HepG2 (cell line): Measurements from ENCODE around the gene MGAT4D. TPM values are rescaled to one million over a fixed set of nuclear protein-coding genes. Genes with fewer than 3 reads are reported as not detected.

Experiments used
- ARNT ChIP-seq: fragments of 450-650 bp; IDR thresholded peaks from 2 replicates; pipeline ENCODE4 v1.6.1; 2017
- ASH2L ChIP-seq: fragments of 300-600, 200-600 bp; sonication (generic); IDR thresholded peaks from 2 replicates; pipeline ENCODE4 v1.7.0; 2017; ENCODE audit warnings: low read depth, mild to moderate bottlenecking, moderate library complexity, mixed read lengths, low read length; ENCODE audit not compliant: insufficient read length
- ATF7-NPFF ChIP-seq: sonication (generic); formaldehyde crosslinking; IDR thresholded peaks from 2 replicates; pipeline ENCODE4 v1.8.1; 2023; ENCODE audit warnings: mild to moderate bottlenecking, low read depth, missing genetic modification reagents, moderate library complexity
- CBX5 ChIP-seq: sonication (generic); formaldehyde crosslinking; IDR thresholded peaks from 2 replicates; pipeline ENCODE4 v1.4.0; 2020; ENCODE audit warnings: missing genetic modification reagents, borderline replicate concordance
- CHCHD3 ChIP-seq: sonication (generic); formaldehyde crosslinking; IDR thresholded peaks from 2 replicates; pipeline ENCODE4 v1.8.0; 2022; ENCODE audit warnings: mild to moderate bottlenecking, missing genetic modification reagents, moderate library complexity
- GATAD1 ChIP-seq: IDR thresholded peaks from 2 replicates; pipeline ENCODE4 v1.6.1; 2016; ENCODE audit warnings: missing genetic modification reagents, missing compliant biosample characterization
- GLI4 ChIP-seq: sonication (generic); formaldehyde crosslinking; IDR thresholded peaks from 2 replicates; pipeline ENCODE4 v1.5.1; 2020; ENCODE audit warnings: missing genetic modification reagents, mild to moderate bottlenecking, moderate library complexity, borderline replicate concordance
- HCFC1 ChIP-seq: fragments of 150-350 bp; IDR thresholded peaks from 2 replicates; pipeline ENCODE4 v1.6.1; 2014; ENCODE audit warnings: low read depth, low read length
- HNRNPUL1 ChIP-seq: fragments of 200-400 bp; formaldehyde crosslinking; IDR thresholded peaks from 2 replicates; pipeline ENCODE4 v1.6.1; 2017; ENCODE audit warnings: low read depth, mild to moderate bottlenecking, low read length, moderate library complexity
- ISL2 ChIP-seq: sonication (generic); formaldehyde crosslinking; IDR thresholded peaks from 2 replicates; pipeline ENCODE4 v1.5.0; 2020; ENCODE audit warnings: missing genetic modification reagents
- KDM1A ChIP-seq: IDR thresholded peaks from 2 replicates; pipeline ENCODE4 v1.6.1; 2016; ENCODE audit warnings: missing compliant biosample characterization
- KDM6A ChIP-seq: IDR thresholded peaks from 2 replicates; pipeline ENCODE4 v1.6.1; 2016; ENCODE audit warnings: low read depth
- KLF6 ChIP-seq: IDR thresholded peaks from 2 replicates; pipeline ENCODE4 v1.8.0; 2016; ENCODE audit warnings: missing biosample characterization, missing genetic modification reagents
- NFYC ChIP-seq: IDR thresholded peaks from 2 replicates; pipeline ENCODE4 v1.6.1; 2016; ENCODE audit warnings: missing genetic modification reagents, missing compliant biosample characterization
- RBAK ChIP-seq: sonication (generic); formaldehyde crosslinking; IDR thresholded peaks from 2 replicates; pipeline ENCODE4 v1.5.1; 2020; ENCODE audit warnings: mild to moderate bottlenecking, missing genetic modification reagents
- SIX4 ChIP-seq: sonication (generic); formaldehyde crosslinking; IDR thresholded peaks from 2 replicates; pipeline ENCODE4 v1.4.0; 2020; ENCODE audit warnings: missing genetic modification reagents
- SMC3 ChIP-seq: IDR thresholded peaks from 2 replicates; pipeline ENCODE4 v1.6.1; 2011; ENCODE audit warnings: low read length, improper control_type of control experiment
- SOX5 ChIP-seq: IDR thresholded peaks from 2 replicates; pipeline ENCODE4 v1.6.1; 2016; ENCODE audit warnings: borderline replicate concordance
- TBX3 ChIP-seq: fragments of 450-650 bp; IDR thresholded peaks from 2 replicates; pipeline ENCODE4 v1.6.1; 2017; ENCODE audit warnings: antibody characterized with exemption, mild to moderate bottlenecking, inconsistent platforms, borderline replicate concordance
- THAP11 ChIP-seq: IDR thresholded peaks from 2 replicates; pipeline ENCODE4 v1.6.1; 2016; ENCODE audit warnings: missing biosample characterization, missing genetic modification reagents
- ZBTB39 ChIP-seq: sonication (generic); formaldehyde crosslinking; IDR thresholded peaks from 2 replicates; pipeline ENCODE4 v1.5.0; 2020; ENCODE audit warnings: missing genetic modification reagents
- ZFX ChIP-seq: sonication (generic); formaldehyde crosslinking; IDR thresholded peaks from 2 replicates; pipeline ENCODE4 v1.4.0; 2020; ENCODE audit warnings: mild to moderate bottlenecking, low read depth, missing genetic modification reagents, moderate library complexity
- ZNF263 ChIP-seq: sonication (generic); formaldehyde crosslinking; IDR thresholded peaks from 2 replicates; pipeline ENCODE4 v1.4.0; 2020; ENCODE audit warnings: missing genetic modification reagents
- ZNF33B ChIP-seq: sonication (generic); formaldehyde crosslinking; IDR thresholded peaks from 2 replicates; pipeline ENCODE4 v1.5.1; 2020; ENCODE audit warnings: mild to moderate bottlenecking, missing genetic modification reagents
- ZNF563 ChIP-seq: sonication (generic); formaldehyde crosslinking; IDR thresholded peaks from 2 replicates; pipeline ENCODE4 v1.8.0; 2022; ENCODE audit warnings: mild to moderate bottlenecking, moderate library complexity, missing genetic modification reagents
- ZNF878 ChIP-seq: sonication (generic); formaldehyde crosslinking; IDR thresholded peaks from 2 replicates; pipeline ENCODE4 v1.8.1; 2023; ENCODE audit warnings: mild to moderate bottlenecking, missing genetic modification reagents, moderate library complexity
- polyA plus RNA-seq, 8 experiments: library from polyadenylated mRNA; depleted of rRNA in 3 of 8; stranded (reverse) in 7 of 8; unstranded in 1 of 8; fragments of >200 nt; fragmentation: Illumina TruSeq in 4 of 8; extraction: Trizol in 4 of 8; gene quantifications; 2 replicates each; pipeline versions ENCODE4 v1.2.1 to v1.2.3, GENCODE V29; 2011 to 2016; ENCODE audit warnings: low read depth in 4 of 8, missing spikeins in 1 of 8, mixed read lengths in 1 of 8; ENCODE audit not compliant: insufficient read depth in 1 of 8
- total RNA-seq, 5 experiments: library from RNA; depleted of rRNA; stranded (reverse); fragments of >200 nt; fragmentation: Illumina TruSeq; extraction: Trizol; gene quantifications; 2 replicates each; pipeline ENCODE4 v1.2.3, GENCODE V29; 2016; ENCODE audit warnings: low read depth in 1 of 5
- TF ChIP-seq, protein P1 (sequence below): IDR thresholded peaks from 2 replicates; pipeline ENCODE4 v1.6.1; 2016; ENCODE audit warnings: mild to moderate bottlenecking
- TF ChIP-seq, protein P2 (sequence below): sonication (generic); formaldehyde crosslinking; IDR thresholded peaks from 2 replicates; pipeline ENCODE4 v1.8.1; 2023; ENCODE audit warnings: mild to moderate bottlenecking, missing genetic modification reagents
- TF ChIP-seq, protein P3 (sequence below): sonication (generic); formaldehyde crosslinking; IDR thresholded peaks from 2 replicates; pipeline ENCODE4 v1.8.0; 2022; ENCODE audit warnings: mild to moderate bottlenecking, missing genetic modification reagents, moderate library complexity

MGAT4D gene
- total and polyA plus RNA-seq, 2 of the 13 experiments (the other 11 are each of a cell fraction or from before 2014, with no cell fraction given), result not detected

GRCh38 chr4:140427919-140428471 lies 70.1 kb downstream of the MGAT4D start (continued):
- TF ChIP-seq ZFX (CRISPR knock-in tag) (no peak), SMC3 (peak; percentile 24; the same call in 1 of the 2 replicates), HCFC1 (no peak), ASH2L (peak; percentile 9), SOX5 (CRISPR knock-in tag) (no peak; the same call in 1 of the 2 replicates), HNRNPUL1 (no peak), RBAK (CRISPR knock-in tag) (no peak), ATF7-NPFF (CRISPR knock-in tag) (no peak), ZNF563 (CRISPR knock-in tag) (no peak), TBX3 (no peak), CBX5 (CRISPR knock-in tag) (no peak), ARNT (no peak), ISL2 (CRISPR knock-in tag) (no peak), KLF6 (CRISPR knock-in tag) (no peak; the same call in 1 of the 2 replicates), ZNF263 (CRISPR knock-in tag) (no peak), GATAD1 (no peak), KDM1A (0 out of 2 replicates have a peak, but pooled peaks have one; percentile 32), ZBTB39 (no peak), ZNF33B (CRISPR knock-in tag) (no peak), CHCHD3 (CRISPR knock-in tag) (no peak), NFYC (no peak), KDM6A (no peak), THAP11 (CRISPR knock-in tag) (peak; percentile 45), SIX4 (no peak), ZNF878 (CRISPR knock-in tag) (peak; percentile 45), GLI4 (CRISPR knock-in tag) (0 out of 2 replicates have a peak, but pooled peaks have one; percentile 4)
- TF ChIP-seq, protein P1, sequence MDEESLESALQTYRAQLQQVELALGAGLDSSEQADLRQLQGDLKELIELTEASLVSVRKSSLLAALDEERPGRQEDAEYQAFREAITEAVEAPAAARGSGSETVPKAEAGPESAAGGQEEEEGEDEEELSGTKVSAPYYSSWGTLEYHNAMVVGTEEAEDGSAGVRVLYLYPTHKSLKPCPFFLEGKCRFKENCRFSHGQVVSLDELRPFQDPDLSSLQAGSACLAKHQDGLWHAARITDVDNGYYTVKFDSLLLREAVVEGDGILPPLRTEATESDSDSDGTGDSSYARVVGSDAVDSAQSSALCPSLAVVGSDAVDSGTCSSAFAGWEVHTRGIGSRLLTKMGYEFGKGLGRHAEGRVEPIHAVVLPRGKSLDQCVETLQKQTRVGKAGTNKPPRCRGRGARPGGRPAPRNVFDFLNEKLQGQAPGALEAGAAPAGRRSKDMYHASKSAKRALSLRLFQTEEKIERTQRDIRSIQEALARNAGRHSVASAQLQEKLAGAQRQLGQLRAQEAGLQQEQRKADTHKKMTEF (CRISPR knock-in tag), result no peak
- TF ChIP-seq, protein P2, sequence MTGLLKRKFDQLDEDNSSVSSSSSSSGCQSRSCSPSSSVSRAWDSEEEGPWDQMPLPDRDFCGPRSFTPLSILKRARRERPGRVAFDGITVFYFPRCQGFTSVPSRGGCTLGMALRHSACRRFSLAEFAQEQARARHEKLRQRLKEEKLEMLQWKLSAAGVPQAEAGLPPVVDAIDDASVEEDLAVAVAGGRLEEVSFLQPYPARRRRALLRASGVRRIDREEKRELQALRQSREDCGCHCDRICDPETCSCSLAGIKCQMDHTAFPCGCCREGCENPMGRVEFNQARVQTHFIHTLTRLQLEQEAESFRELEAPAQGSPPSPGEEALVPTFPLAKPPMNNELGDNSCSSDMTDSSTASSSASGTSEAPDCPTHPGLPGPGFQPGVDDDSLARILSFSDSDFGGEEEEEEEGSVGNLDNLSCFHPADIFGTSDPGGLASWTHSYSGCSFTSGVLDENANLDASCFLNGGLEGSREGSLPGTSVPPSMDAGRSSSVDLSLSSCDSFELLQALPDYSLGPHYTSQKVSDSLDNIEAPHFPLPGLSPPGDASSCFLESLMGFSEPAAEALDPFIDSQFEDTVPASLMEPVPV, result 0 out of 2 replicates have a peak, but pooled peaks have one; percentile 2
- TF ChIP-seq, protein P3, sequence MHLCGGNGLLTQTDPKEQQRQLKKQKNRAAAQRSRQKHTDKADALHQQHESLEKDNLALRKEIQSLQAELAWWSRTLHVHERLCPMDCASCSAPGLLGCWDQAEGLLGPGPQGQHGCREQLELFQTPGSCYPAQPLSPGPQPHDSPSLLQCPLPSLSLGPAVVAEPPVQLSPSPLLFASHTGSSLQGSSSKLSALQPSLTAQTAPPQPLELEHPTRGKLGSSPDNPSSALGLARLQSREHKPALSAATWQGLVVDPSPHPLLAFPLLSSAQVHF, result no peak
